HepG2 (cell line): ENCODE results near the gene MRPL51. TPM values are rescaled to one million over a fixed set of nuclear protein-coding genes. Genes with fewer than 3 reads are reported as not detected.

Source experiments
- CEBPB ChIP-seq: IDR thresholded peaks from 2 replicates; pipeline ENCODE4 v1.6.1; 2011; ENCODE audit warnings: low read depth, low read length, improper control_type of control experiment, borderline replicate concordance
- FOXP1 ChIP-seq, 2 experiments: fragments of 450-650 bp in 1 of 2; IDR thresholded peaks; 2 replicates each; pipeline ENCODE4 v1.6.1; 2017 to 2018; ENCODE audit warnings: antibody characterized with exemption in 1 of 2
- HBP1 ChIP-seq: IDR thresholded peaks from 2 replicates; pipeline ENCODE4 v1.6.1; 2016; ENCODE audit warnings: low read depth, control low read depth
- HIC2 ChIP-seq: sonication (generic); formaldehyde crosslinking; IDR thresholded peaks from 2 replicates; pipeline ENCODE4 v1.9.0; 2022; ENCODE audit warnings: low read depth, missing genetic modification reagents
- HIVEP1 ChIP-seq: sonication (generic); formaldehyde crosslinking; IDR thresholded peaks from 2 replicates; pipeline ENCODE4 v1.4.0; 2020; ENCODE audit warnings: mild to moderate bottlenecking, missing genetic modification reagents
- HMG20B ChIP-seq: conservative IDR thresholded peaks from 2 replicates; pipeline ENCODE4 v1.6.1; 2016; ENCODE audit warnings: missing genetic modification reagents, missing compliant biosample characterization
- HOMEZ ChIP-seq: IDR thresholded peaks from 2 replicates; pipeline ENCODE4 v1.6.1; 2016; ENCODE audit warnings: low read depth
- KAT8 ChIP-seq: IDR thresholded peaks from 2 replicates; pipeline ENCODE4 v1.6.1; 2016; ENCODE audit warnings: missing genetic modification reagents, missing compliant biosample characterization
- MXD1 ChIP-seq: sonication (generic); formaldehyde crosslinking; IDR thresholded peaks from 2 replicates; pipeline ENCODE4 v1.4.0; 2020; ENCODE audit warnings: mild to moderate bottlenecking, missing genetic modification reagents
- NPAS2 ChIP-seq: sonication (generic); formaldehyde crosslinking; IDR thresholded peaks from 2 replicates; pipeline ENCODE4 v1.8.0; 2022; ENCODE audit warnings: mild to moderate bottlenecking, missing genetic modification reagents, borderline replicate concordance
- SMAD9 ChIP-seq: sonication (generic); formaldehyde crosslinking; IDR thresholded peaks from 2 replicates; pipeline ENCODE4 v1.5.1; 2020; ENCODE audit warnings: mild to moderate bottlenecking, missing genetic modification reagents
- TGIF2 ChIP-seq: IDR thresholded peaks from 2 replicates; pipeline ENCODE4 v1.6.1; 2016; ENCODE audit warnings: control low read depth, missing compliant biosample characterization
- ZBTB21 ChIP-seq: sonication (generic); formaldehyde crosslinking; IDR thresholded peaks from 2 replicates; pipeline ENCODE4 v1.4.0; 2020; ENCODE audit warnings: missing genetic modification reagents
- ZNF136 ChIP-seq: sonication (generic); formaldehyde crosslinking; IDR thresholded peaks from 2 replicates; pipeline ENCODE4 v1.8.1; 2022; ENCODE audit warnings: low read depth, mild to moderate bottlenecking, moderate library complexity, missing genetic modification reagents
- ZNF276 ChIP-seq: sonication (generic); formaldehyde crosslinking; IDR thresholded peaks from 2 replicates; pipeline ENCODE4 v1.4.0; 2020; ENCODE audit warnings: mild to moderate bottlenecking, low read depth, missing genetic modification reagents
- ZNF280D ChIP-seq: sonication (generic); formaldehyde crosslinking; IDR thresholded peaks from 2 replicates; pipeline ENCODE4 v1.5.1; 2020; ENCODE audit warnings: mild to moderate bottlenecking, missing genetic modification reagents
- ZNF33B ChIP-seq: sonication (generic); formaldehyde crosslinking; IDR thresholded peaks from 2 replicates; pipeline ENCODE4 v1.5.1; 2020; ENCODE audit warnings: mild to moderate bottlenecking, missing genetic modification reagents
- ZNF737 ChIP-seq: sonication (generic); formaldehyde crosslinking; IDR thresholded peaks from 2 replicates; pipeline ENCODE4 v1.5.0; 2020; ENCODE audit warnings: missing genetic modification reagents, mild to moderate bottlenecking, borderline replicate concordance
- polyA plus RNA-seq, 8 experiments: library from polyadenylated mRNA; depleted of rRNA in 3 of 8; stranded (reverse) in 7 of 8; unstranded in 1 of 8; fragments of >200 nt; fragmentation: Illumina TruSeq in 4 of 8; extraction: Trizol in 4 of 8; gene quantifications; 2 replicates each; pipeline versions ENCODE4 v1.2.1 to v1.2.3, GENCODE V29; 2011 to 2016; ENCODE audit warnings: low read depth in 4 of 8, missing spikeins in 1 of 8, mixed read lengths in 1 of 8; ENCODE audit not compliant: insufficient read depth in 1 of 8
- total RNA-seq, 5 experiments: library from RNA; depleted of rRNA; stranded (reverse); fragments of >200 nt; fragmentation: Illumina TruSeq; extraction: Trizol; gene quantifications; 2 replicates each; pipeline ENCODE4 v1.2.3, GENCODE V29; 2016; ENCODE audit warnings: low read depth in 1 of 5

MRPL51 gene
- total and polyA plus RNA-seq, 2 of the 13 experiments (the other 11 are each of a cell fraction or from before 2014, with no cell fraction given), result 64.8 to 278 TPM

GRCh38 chr12:6451348-6452244 lies 41.5 kb downstream of the MRPL51 start, which contains the start of gene TAPBPL (continued):
- TF ChIP-seq HIC2 (no peak), TGIF2 (CRISPR knock-in tag) (peak; percentile 74; the same call in 1 of the 2 replicates), ZNF33B (CRISPR knock-in tag) (peak; percentile 34; the same call in 1 of the 2 replicates), SMAD9 (CRISPR knock-in tag) (no peak), ZNF136 (CRISPR knock-in tag) (peak; percentile 49; the same call in 1 of the 2 replicates), ZNF280D (CRISPR knock-in tag) (peak; percentile 66), KAT8 (CRISPR knock-in tag) (peak; percentile 76; the same call in 1 of the 2 replicates), HOMEZ (CRISPR knock-in tag) (no peak), HIVEP1 (CRISPR knock-in tag) (peak; percentile 51; the same call in 1 of the 2 replicates), HMG20B (no peak), FOXP1 (IDR thresholded peaks at IDR 0.05) (no peak), FOXP1 (CRISPR knock-in tag; IDR thresholded peaks at IDR 0.05) (no peak), CEBPB (no peak), ZNF737 (CRISPR knock-in tag) (no peak), ZBTB21 (CRISPR knock-in tag) (no peak), ZNF276 (CRISPR knock-in tag) (no peak), HBP1 (CRISPR knock-in tag) (peak; percentile 59; the same call in 1 of the 2 replicates), NPAS2 (CRISPR knock-in tag) (peak; percentile 21; the same call in 1 of the 2 replicates), MXD1 (CRISPR knock-in tag) (peak; percentile 37; the same call in 1 of the 2 replicates)
